ENCODE measurements around the gene CD300H.

The CD300H gene

DNA sequence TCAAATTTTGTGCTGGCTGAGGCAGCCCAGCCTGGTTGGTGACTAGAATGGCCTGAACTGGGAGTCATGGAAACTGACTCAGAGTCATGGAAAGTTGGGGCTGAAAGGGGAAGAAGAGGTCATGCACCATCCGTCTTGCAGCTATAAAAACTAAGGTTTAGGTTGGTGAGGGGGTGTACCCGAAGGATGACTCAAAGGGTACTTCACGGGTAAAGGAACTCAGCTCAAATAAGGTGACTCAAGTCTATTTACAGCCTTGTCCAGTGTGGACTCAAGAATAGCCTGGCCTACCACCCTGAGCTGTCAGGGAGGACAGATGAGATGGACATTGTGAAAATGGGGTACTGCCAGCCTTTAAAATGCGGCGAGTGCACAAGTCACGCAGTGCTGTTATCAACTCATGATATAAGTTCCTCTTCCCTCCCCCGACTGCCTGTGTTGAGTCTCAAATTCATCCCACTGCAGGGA, 54.7 kb downstream of the CD300H start:
- no peak overlapping the region for H3K4me3 ChIP-seq (ENCODE audit: low read depth, low read length)
- in situ Hi-C loops (cut with HindIII; ENCODE audit: low sequenced_read_pairs), result no loop called here
- no peak for DNase-seq (ENCODE audit: low read depth, low spot score)
- no peak for TF ChIP-seq CTCF (IDR thresholded peaks at IDR 0.05; ENCODE audit: low read depth, low read length)

DNA sequence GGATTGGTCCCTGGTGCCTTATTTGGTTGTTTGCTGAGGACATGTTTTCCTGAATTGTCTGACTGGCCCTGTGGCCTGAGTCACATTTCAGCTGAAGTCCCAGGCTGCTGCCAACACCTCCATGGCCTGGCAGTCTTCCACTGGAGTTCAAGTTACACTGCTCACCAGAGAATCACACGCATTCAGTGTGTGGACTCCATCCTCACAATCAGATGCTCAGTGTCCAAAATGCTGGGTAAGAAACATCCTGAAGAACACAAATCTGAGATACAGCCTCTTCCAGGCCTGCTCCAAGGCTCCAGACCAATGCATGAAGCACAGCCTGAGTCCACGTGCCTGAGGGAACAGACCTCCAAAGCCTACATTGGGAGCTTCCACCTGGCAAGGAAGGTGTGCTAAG, 55.3 kb downstream of the CD300H start:
- in situ Hi-C loops (cut with HindIII; ENCODE audit: low sequenced_read_pairs), result no loop called here
- no peak overlapping the region for H3K4me3 ChIP-seq (ENCODE audit: low read depth, low read length)
- DNase-seq (ENCODE audit: low read depth, low spot score), result no peak
- no peak for TF ChIP-seq CTCF (IDR thresholded peaks at IDR 0.05; ENCODE audit: low read depth, low read length)
